Heart left ventricle (tissue), 13 donors: ENCODE measurements around the gene ABHD5.

Experiments used
- POLR2A ChIP-seq, 2 donors: fragments of 450-650 bp; IDR thresholded peaks; one replicate each; pipeline ENCODE4 v1.6.1; 2017; ENCODE audit warnings: antibody characterized with exemption in 2 of 2, mild to moderate bottlenecking in 2 of 2, moderate library complexity in 2 of 2
- TF ChIP-seq, protein P1 (sequence below), 12 donors: fragments of 200-600 bp; sonication (generic) in 4 of 12; IDR thresholded peaks; one replicate each; pipeline versions ENCODE4 v1.5.0 to v1.8.0; 2018 to 2022; ENCODE audit warnings: antibody characterized with exemption in 12 of 12, mild to moderate bottlenecking in 5 of 12
- donor health status: ischemic (EF 13 %, LVEDD 7.1; RV severe dilation, severe dysfunction).
- donor health status: DM: no; HTN: yes; CAD: no.
- donor health status: DM: no; HTN: no; CAD: no.
- donor health status: ischemic (EF 25% LVEDD 6.9; RV normal size, moderate dysfunction).
- donor health status: ischemic (EF 25% LVEDD 5.7; RV mildly dilated, moderate dysfunction).
- donor health status: ischemic (EF 35%, LVEDD 5.7; RV mildly dilated, moderate dysfunction).
- donor health status: nonischemic (EF 11% LVEDD 7.7; RV severe dilation, severe dysfunction).
- donor health status: DM: yes; HTN: yes; CAD: no.
- donor health status: PGD.
- donor health status: ischemic (EF 29% LVEDD 5.4; RV normal size, mild dysfunction).
- donor health status: nonischemic (EF 23%, LVEDD 6.1; RV moderate dilation, normal function).

DNA sequence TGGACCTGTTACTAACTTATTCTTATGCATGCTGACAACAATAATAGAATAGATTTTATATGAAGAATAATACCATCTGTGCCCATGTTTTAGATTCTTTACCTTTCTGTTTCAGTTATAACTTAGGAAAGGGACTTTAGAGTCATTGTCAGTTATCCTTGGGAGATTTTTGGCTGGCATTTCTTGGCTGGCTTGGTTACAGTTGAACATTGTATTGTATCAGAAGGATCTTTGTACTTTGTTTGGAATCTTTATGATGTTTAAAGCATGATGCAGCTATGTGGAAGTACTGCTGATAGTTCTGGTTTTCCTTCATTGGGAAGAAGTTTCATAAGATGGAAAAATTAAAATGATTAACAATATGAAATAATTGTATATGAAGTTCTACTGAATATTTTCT is 19.9 kb downstream of the ABHD5 start:
- TF ChIP-seq, protein P1, sequence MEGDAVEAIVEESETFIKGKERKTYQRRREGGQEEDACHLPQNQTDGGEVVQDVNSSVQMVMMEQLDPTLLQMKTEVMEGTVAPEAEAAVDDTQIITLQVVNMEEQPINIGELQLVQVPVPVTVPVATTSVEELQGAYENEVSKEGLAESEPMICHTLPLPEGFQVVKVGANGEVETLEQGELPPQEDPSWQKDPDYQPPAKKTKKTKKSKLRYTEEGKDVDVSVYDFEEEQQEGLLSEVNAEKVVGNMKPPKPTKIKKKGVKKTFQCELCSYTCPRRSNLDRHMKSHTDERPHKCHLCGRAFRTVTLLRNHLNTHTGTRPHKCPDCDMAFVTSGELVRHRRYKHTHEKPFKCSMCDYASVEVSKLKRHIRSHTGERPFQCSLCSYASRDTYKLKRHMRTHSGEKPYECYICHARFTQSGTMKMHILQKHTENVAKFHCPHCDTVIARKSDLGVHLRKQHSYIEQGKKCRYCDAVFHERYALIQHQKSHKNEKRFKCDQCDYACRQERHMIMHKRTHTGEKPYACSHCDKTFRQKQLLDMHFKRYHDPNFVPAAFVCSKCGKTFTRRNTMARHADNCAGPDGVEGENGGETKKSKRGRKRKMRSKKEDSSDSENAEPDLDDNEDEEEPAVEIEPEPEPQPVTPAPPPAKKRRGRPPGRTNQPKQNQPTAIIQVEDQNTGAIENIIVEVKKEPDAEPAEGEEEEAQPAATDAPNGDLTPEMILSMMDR (IDR thresholded peaks at IDR 0.05), result no peak
- no peak for TF ChIP-seq POLR2A (IDR thresholded peaks at IDR 0.05)
